ENCODE data around the gene DPP6. TPM values are rescaled to one million over a fixed set of nuclear protein-coding genes. Genes with fewer than 3 reads are reported as not detected.

DPP6 gene
- total RNA-seq, 1 donor from 2014 or later: 2.2 TPM

- no peak overlapping the region for H3K4me3 Mint-ChIP-seq
- H3K27me3 Mint-ChIP-seq (ENCODE audit: low read depth): peaks cover 3% of the 10 kb centered on the region
- H3K27ac Mint-ChIP-seq (ENCODE audit: unreplicated experiment): no peak overlapping the region
- H3K9me3 Mint-ChIP-seq: no peaks in the 10 kb centered on the region
- peaks cover 8% of the 10 kb centered on the region for H3K4me1 Mint-ChIP-seq
- H3K36me3 Mint-ChIP-seq (ENCODE audit: low read depth): peaks cover 3% of the 10 kb centered on the region
- DNase-seq (ENCODE audit: low read depth, low spot score): no peak
- TF ChIP-seq CTCF (conservative IDR thresholded peaks at IDR 0.05): no peak
These were observed 852.9 kb downstream of the DPP6 start for GRCh38 chr7:154905146-154905545.

GRCh38 chr7:154905615-154906014, 853.4 kb downstream of the DPP6 start:
- Mint-ChIP-seq H3K9me3 (no peaks in the 10 kb centered on the region), H3K27ac (ENCODE audit: unreplicated experiment) (no peak overlapping the region), H3K27me3 (ENCODE audit: low read depth) (peaks cover 3% of the 10 kb centered on the region), H3K4me1 (peaks cover 8% of the 10 kb centered on the region), H3K4me3 (no peak overlapping the region), H3K36me3 (ENCODE audit: low read depth) (peaks cover 3% of the 10 kb centered on the region)
- no peak for DNase-seq (ENCODE audit: low read depth, low spot score)
- no peak for TF ChIP-seq CTCF (conservative IDR thresholded peaks at IDR 0.05)

- Mint-ChIP-seq H3K27me3 (ENCODE audit: low read depth) (peaks cover 3% of the 10 kb centered on the region), H3K4me1 (peaks cover 8% of the 10 kb centered on the region), H3K36me3 (ENCODE audit: low read depth) (peaks cover 3% of the 10 kb centered on the region), H3K4me3 (no peak overlapping the region), H3K27ac (ENCODE audit: unreplicated experiment) (no peak overlapping the region), H3K9me3 (no peaks in the 10 kb centered on the region)
- no peak for TF ChIP-seq CTCF (conservative IDR thresholded peaks at IDR 0.05)
- DNase-seq (ENCODE audit: low read depth, low spot score): no peak
These were observed 854.0 kb downstream of the DPP6 start for GRCh38 chr7:154906201-154906600.

GRCh38 chr7:154906736-154907355, 854.6 kb downstream of the DPP6 start:
- H3K4me3 Mint-ChIP-seq: no peak overlapping the region
- no peak for DNase-seq (ENCODE audit: low read depth, low spot score)
- H3K36me3 Mint-ChIP-seq (ENCODE audit: low read depth): peaks cover 3% of the 10 kb centered on the region
- H3K27ac Mint-ChIP-seq (ENCODE audit: unreplicated experiment): no peak overlapping the region
- no peak for TF ChIP-seq CTCF (conservative IDR thresholded peaks at IDR 0.05)
- peaks cover 3% of the 10 kb centered on the region for H3K27me3 Mint-ChIP-seq (ENCODE audit: low read depth)
- no peaks in the 10 kb centered on the region for H3K9me3 Mint-ChIP-seq
- peaks cover 8% of the 10 kb centered on the region for H3K4me1 Mint-ChIP-seq

GRCh38 chr7:154907651-154908620, 855.7 kb downstream of the DPP6 start:
- DNase-seq (ENCODE audit: low read depth, low spot score): no peak
- Mint-ChIP-seq H3K4me3 (no peak overlapping the region), H3K27me3 (ENCODE audit: low read depth) (peaks cover 6% of the 10 kb centered on the region), H3K27ac (ENCODE audit: unreplicated experiment) (no peak overlapping the region), H3K9me3 (no peaks in the 10 kb centered on the region), H3K4me1 (peaks cover 3% of the 10 kb centered on the region), H3K36me3 (ENCODE audit: low read depth) (peaks cover 3% of the 10 kb centered on the region)
- no peak for TF ChIP-seq CTCF (conservative IDR thresholded peaks at IDR 0.05)
